GM18868 (cell line): ENCODE results near the gene SLC7A10.

Experiments
- ATAC-seq: cut with Tn5 transposase; IDR thresholded peaks from one replicate; pipeline ENCODE4 v1.9.1; 2021; ENCODE audit warnings: mild to moderate bottlenecking, moderate library complexity; ENCODE audit not compliant: unreplicated experiment

Gene SLC7A10

DNA sequence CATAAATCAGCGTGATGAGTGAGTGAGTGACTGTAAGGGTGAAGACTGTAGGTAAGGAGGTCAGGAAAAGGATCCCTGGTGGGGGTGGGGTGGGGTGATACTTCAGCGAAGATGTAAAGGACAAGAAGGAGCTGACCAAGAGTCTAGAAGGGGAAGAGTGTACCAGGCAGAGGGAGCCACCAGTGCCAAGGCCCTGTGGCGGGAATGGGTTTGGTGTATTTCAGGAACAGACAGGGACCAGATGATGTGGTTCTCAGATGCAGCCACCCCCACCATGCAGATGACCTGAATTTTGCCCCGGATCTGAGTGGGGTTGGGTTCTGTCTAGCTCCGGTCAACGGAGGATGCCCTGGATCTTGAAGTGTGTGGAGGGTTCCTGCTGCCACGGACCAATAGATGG lies 30.1 kb upstream of the SLC7A10 start:
- ATAC-seq, result no peak

GRCh38 chr19:33254245-33254824 lies 28.7 kb upstream of the SLC7A10 start:
- no peak for ATAC-seq

GRCh38 chr19:33252971-33253370 lies 27.3 kb upstream of the SLC7A10 start:
- ATAC-seq, result no peak

DNA sequence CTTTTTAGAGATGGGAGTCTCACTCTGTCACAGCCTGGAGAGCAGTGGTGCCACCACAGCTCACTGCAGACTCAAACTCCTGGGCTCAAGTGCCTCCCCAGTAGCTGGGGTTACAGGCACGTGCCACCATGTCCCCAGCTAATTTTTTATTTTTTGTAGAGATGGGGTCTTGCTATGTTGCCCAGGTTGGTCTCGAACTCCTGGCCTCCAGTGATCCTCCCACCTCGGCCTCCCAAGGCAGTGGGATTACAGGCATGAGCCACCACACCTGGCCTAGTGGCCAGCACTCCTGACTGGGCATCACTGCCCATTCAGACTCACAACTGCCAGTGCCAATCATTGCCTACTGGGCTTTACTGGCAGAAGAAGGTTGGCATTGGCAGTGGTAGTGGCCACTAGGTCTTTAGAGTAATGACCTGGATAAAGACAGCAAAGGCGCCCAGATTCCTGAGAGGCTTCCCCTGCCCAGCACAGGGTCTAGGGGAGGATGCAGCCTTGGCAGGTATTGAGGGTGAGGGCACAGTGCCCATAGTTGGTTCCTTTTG lies 26.8 kb upstream of the SLC7A10 start:
- ATAC-seq, result no peak

GRCh38 chr19:33251526-33252090 lies 26.0 kb upstream of the SLC7A10 start:
- no peak for ATAC-seq

- no peak for ATAC-seq
These were observed 25.4 kb upstream of the SLC7A10 start for GRCh38 chr19:33251076-33251475.

DNA sequence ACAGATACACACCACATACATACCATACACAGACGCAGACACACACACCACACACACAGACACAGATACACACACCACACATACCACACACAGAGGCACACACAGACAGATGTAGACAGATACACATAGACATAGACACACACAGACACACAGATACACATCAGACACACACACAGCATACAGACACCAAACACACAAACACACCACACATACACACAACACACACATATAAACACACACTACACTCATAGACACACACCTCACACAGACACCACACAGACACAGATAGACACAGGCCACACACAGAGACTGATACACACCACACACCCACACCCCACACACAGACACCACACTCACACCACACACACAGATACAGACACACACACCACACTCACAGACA lies 24.9 kb upstream of the SLC7A10 start:
- no peak for ATAC-seq

GRCh38 chr19:33249740-33250366 lies 24.2 kb upstream of the SLC7A10 start:
- ATAC-seq, result no peak

DNA sequence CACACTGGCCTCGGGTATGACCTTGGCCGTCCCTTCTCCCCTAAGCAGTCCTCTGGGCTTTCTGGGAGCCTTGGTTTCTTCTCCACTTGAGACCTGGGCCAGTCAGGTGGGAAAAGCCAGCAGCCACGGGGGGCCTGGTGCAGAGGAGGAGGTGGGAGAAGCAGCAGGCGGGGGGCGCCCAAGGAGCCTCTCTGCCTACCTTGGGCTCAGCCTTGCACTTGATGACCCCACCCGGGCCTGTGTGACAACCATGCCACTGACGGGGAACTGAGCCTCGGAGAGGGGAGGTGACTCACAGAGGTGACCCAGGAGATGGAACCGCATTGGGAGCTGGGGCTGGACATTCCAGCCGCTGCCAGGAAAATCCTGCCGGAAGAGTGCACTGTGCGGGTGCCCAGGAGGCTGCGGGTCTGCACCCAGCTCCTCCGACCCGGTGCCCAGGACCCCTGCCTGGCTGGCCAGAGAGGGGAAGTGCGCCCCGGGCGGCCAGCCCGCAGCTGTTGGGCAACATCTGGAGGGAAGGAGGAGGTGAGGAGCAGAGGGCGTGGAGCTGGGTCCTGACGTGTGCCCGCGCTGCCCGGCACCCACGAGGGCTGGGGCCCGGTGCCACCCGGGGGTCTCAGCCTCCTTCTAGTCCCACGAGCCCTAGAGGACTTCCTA lies 23.4 kb upstream of the SLC7A10 start:
- no peak for ATAC-seq

GRCh38 chr19:33248553-33248953 lies 22.9 kb upstream of the SLC7A10 start:
- ATAC-seq, result no peak

GRCh38 chr19:33248104-33248503 lies 22.5 kb upstream of the SLC7A10 start:
- no peak for ATAC-seq

DNA sequence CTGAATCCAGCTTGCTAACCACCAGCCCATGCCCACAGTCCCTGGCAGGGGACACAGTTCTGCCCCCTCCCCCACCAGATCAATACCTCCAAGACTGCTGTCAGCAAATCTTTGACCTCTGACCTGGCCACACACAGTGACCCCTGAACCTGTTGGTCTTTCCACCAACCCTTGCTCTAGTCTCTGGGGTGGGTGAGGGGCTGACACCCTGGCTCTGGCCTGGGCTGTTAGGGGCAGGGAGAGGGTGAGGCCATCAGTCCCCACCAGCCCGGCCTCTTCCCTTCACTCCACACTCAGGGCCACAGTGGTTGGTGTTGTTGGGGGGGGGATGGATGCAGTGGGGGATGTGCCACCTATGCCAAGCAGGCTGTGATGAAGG lies 21.8 kb upstream of the SLC7A10 start:
- no peak for ATAC-seq

DNA sequence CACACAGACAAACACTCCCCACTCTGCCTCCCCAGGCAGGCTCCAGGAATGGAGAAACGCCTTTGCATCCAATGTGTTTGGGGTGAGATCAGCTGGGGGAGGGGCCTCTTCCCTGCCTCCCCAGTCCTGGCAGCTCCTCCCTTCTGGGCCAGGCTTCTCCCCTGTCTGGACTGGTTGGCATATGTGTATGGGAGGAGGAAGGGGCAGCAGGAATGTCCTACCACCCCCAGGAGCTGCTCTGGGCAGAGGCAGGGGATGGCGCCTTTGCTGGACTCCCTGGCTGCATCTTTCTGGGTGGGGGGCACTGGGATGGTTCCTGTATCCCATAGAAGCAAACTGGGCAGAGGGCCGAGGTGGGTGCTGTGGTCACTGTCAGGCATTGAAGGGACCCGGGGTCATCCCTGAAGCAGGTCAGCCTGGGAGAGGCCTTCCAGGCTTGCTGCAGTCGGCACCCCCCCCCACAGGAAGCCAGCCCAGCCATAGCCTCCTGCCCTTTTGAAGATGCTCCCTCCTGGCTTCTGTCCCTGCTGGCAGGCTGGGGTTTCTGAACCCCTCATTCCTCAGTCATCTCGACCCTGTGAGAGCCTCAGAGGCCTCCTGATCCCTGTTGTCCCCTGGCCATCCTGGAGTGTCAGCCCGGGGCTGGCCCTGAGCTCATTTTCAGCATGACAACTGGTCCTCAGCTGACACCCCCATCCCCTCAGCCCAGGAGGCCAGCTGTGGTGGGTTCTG lies 21.2 kb upstream of the SLC7A10 start:
- ATAC-seq, result no peak

GRCh38 chr19:33245948-33246708 lies 20.5 kb upstream of the SLC7A10 start:
- no peak for ATAC-seq

DNA sequence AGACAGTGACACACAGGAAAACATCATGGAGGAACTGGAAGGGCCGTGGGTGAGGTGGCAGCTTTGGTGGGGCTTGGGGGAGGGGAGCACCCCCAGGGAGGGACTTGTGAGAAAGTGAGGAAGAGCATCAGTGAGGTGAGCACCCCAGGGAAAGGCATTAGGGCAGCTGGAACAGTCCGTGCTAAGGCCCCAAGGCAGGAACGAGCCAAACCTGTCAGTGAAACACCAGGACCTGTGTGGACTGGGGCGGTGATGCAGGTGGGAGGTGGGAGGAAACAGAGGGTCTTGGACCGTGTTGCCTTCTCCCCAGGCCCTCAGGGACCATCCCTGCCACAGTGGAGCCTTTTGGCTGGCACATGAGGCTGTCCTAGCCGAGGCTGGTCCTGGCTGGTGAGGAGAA lies 17.3 kb upstream of the SLC7A10 start:
- ATAC-seq, result no peak

- ATAC-seq, result no peak
These were observed 16.5 kb upstream of the SLC7A10 start for GRCh38 chr19:33242131-33242530.

- ATAC-seq, result no peak
These were observed 16.0 kb upstream of the SLC7A10 start for GRCh38 chr19:33241530-33242101.

- ATAC-seq, result no peak
These were observed 15.5 kb upstream of the SLC7A10 start for GRCh38 chr19:33241091-33241529.

DNA sequence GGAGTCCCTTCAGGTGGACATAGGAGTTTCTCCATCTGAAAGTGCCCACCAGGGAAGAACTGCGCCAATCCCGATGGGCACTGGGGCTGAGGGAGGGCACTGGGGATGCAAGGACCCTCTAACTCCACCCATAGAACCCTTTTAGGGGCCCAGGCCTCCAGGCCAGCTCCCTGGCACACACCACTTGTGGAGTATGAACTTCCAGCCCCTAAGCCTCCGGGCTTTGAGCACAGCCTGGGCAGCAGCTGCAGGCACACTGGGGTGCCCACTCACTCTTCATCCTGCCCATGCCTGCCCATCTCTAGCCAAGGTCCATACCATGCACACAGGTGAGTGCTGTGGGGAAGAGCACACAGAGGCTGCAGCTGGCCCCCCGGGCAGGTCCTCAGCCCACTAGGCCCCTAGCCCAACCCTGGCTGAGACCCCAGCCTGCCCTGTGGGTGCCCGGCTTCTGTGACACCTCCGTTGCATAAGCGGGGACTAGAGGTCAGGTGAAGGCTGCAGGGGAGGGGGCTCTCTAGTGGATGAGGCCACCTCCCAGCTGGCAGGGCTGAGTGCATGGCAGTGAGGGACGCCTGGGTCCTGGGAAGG lies 14.6 kb upstream of the SLC7A10 start:
- no peak for ATAC-seq
